Right forelimb (tissue), 1 donor: ENCODE data around the gene CREB1.
A peak's percentile ranks its signal among the peaks of the same experiment; 100 is the strongest.
"Not testable (repeated sequence)": the region's sequence is repeated elsewhere in the genome, so short reads cannot be mapped to it uniquely, and the experiment has no call there.

Experiments used
- DNase-seq: peaks from one replicate; pipeline ENCODE4 v3.0.0-alpha.2; 2018

CREB1 gene

DNA sequence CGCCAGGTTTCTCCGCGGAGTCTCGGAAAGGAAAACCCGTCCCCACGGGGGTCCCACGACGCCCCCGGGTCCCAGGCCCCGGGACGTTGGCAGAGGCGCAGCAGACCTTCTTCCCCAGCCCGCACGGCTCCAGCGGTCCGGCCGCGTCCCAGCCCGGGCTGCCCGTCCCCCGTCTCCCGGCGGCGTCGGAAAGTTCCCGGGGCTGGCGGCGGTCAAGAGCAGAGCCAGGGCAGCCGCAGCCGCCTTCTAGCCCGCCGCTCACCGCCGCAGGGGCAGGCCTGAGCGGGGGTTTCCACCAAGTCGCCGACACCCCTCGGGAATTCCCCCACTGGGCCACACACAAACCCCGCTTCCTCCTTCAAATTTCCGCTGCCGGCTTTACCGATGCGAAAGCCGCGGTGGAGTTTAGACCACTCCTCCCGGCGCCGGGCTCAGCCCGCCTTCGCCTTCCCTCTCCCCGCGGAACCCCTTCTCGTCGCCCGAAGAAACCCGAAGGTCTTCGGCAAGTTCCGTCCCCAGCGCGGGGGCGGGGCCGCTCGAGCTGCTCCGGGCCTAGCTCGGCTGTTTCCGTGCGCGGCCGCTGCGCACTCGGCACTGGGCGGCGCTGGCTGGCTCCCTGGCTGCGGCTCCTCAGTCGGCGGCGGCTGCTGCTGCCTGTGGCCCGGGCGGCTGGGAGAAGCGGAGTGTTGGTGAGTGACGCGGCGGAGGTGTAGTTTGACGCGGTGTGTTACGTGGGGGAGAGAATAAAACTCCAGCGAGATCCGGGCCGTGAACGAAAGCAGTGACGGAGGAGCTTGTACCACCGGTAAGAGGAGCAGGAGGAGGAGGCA lies at the start of gene CREB1:
TSS of gene CREB1 (plus strand) at position 633 of the 830 bp plus-strand sequence. CDS start 25,674 bp downstream, outside the sequence.
- DNase-seq, result peak; percentile 100

DNA sequence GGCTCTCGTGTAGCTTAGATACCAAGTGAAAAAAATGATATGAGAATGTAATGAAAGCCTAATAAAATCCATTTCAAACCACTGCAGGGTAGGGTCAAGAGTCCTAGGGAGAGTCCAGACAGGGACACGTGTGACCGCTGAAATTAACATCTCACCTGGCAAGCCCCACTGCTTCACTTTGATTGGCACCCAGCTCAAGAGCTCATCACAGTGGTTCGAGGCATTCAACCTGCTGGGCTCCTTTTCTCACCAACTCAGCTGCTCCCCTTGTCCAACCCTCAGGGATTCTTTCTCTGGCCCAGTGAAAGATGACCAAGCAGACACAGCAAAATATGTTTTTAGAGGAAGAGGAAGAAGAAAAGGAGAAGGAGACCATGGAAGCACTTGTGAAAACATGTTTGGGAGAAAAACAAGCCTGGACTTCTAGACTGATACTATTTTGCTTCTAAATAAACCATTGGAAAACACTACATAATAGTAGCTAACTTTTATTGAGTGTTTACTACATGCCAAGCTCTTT lies 49.2 kb upstream of the CREB1 start:
- no peak for DNase-seq

- no peak for DNase-seq
These were observed 47.8 kb upstream of the CREB1 start for GRCh38 chr2:207481924-207482323.

DNA sequence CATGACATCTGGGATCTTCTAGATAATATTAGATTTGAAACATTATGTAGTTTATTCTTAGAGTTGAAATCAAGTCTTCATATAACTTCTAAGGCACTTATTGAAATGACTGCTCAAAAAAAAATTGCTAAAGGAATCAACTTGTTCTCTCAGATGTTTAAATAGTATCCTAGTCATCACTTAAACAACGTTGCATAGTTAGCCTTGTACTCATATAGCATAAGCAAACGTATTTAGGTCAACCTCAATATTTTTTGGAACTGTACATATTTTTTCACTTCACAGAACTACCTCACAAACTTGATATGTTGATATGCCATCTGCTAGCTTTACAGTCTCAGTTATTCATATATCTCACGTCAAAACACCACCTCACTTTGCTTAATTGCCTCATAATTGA lies 47.1 kb upstream of the CREB1 start:
- DNase-seq, result no peak

- DNase-seq, result no peak
These were observed 46.7 kb upstream of the CREB1 start for GRCh38 chr2:207483066-207483465.

- no peak for DNase-seq
These were observed 46.3 kb upstream of the CREB1 start for GRCh38 chr2:207483477-207483876.

- DNase-seq, result no peak
These were observed 45.0 kb upstream of the CREB1 start for GRCh38 chr2:207484444-207485391.

DNA sequence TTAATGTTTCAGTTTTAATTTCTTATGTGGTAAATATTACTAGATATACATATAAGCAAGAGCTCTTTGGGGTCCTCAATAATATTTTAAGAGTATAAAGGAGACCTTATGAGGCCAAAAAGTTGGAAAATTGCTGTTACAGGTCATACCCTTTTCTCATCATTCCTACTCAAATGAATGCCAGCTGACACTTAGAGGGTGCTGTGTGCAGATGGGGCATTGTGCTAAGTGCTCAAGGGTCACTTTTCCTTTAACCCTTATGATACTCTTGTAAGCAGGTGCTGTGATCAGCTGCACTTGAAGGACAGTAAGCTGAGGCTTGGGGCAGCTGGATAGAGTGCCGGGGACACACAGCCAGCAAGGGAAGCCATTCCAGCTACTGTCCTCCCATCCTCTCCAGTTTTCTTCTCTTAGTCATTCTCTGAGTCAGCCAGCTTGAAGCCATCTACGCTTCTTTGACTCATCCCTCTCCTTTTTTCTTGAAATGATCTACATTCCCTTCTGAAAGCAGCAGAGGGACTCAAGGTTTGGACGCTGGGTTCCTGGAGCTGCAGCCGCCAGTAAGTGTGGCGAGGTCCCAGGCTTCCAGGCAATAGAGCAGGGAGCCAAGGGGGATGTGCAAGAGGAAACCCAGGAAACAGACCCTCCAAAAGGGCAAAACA lies 42.0 kb upstream of the CREB1 start:
- DNase-seq, result no peak

- no peak for DNase-seq
These were observed 40.5 kb upstream of the CREB1 start for GRCh38 chr2:207489251-207489650.

DNA sequence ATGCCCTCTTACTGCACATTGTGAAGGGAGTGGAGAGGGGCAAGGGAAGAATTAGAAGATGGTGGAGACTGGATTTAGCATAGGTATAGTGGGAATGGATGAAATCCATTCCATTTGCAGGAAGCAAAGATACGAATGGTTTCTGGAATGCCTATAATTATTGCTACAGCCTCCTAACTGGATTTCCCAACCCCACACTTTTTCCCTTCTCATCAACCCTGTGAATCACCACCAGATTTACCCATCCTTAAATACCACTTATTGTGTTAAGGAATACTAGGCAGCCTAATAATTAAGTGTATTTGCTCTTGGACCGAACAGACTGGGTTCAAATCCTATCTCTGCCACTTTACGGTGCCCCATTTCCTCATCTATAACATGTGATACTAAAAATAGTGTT lies 39.3 kb upstream of the CREB1 start:
- DNase-seq, result no peak

GRCh38 chr2:207491086-207491485 lies 38.7 kb upstream of the CREB1 start:
- no peak for DNase-seq

GRCh38 chr2:207491956-207492355 lies 37.8 kb upstream of the CREB1 start:
- no peak for DNase-seq

GRCh38 chr2:207492461-207492860 lies 37.3 kb upstream of the CREB1 start:
- no peak for DNase-seq

DNA sequence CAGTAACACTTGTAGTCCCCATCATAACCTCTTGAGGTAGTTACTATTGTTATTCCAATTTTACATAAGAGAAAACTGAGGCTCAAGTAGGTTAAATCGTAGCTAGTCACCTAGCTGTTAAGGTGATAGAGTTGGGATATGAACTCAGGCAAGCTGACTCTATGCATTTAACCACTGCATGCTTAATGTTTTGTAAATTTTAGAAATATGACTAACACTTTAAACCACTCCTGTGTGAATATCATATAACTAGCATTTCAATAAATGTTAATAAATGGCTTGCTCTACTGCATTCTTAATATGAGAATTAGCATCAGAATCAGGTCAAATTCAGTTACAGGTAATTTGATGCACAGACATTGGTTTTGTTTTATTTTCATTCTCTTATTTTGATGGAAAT lies 35.6 kb upstream of the CREB1 start:
- no peak for DNase-seq

DNA sequence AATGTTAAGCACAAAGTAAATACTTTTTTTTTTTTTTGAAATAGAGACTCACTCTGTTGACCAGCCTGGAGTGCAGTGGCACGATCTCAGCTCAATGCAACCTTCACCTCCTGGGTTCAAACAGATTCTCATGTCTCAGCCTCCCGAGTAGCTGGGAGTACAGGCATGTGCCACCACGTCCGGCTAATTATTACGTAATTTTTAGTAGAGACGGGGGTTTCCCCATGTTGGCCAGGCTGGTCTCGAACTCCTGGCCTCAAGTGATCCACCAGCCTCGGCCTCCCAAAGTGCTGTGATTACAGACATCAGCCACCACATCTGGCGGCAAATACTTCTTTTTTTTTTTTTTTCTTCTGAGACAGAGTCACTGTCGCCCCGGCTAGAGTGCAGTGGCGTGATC lies 32.8 kb upstream of the CREB1 start:
- DNase-seq, result not testable (repeated sequence)

DNA sequence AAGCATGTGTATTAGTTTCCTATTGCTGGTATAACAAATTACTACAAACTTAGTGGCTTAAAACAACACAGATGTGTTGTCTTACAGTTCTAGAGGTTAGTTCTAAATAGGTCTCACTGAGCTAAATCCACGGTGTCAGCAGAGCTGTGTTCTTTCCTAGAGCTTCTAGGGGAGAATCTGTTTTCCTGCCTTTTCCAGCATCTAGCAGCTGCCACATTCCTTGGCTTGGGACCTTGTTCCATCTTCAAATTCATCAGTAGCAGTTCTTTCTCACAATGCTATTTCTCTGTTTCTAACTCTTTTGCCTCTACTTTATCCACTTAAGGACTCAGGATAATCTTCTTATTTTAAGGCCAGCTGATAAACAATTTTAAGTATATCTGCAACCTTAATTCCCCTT lies 32.2 kb upstream of the CREB1 start:
- no peak for DNase-seq

DNA sequence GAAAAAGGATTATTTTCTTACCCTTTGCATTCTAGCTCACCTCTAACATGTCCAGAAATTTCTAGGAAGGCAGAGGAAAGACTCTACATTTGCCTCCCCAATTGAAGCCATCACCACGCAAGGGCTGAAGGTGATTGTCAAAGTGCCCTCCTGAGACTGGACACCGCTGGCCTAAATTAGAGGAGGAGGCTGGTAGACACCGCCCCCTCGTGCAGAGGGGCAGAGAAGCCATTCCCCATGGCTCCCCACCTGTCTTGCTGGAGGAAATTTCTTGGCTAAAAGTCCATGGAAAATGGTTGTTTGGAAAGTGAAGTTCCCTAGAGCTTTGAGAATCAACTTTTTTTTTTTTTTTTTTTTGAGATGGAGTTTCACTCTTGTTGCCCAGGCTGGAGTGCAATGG lies 31.3 kb upstream of the CREB1 start:
- DNase-seq, result no peak

GRCh38 chr2:207499114-207499513 lies 30.6 kb upstream of the CREB1 start:
- no peak for DNase-seq

- DNase-seq, result no peak
These were observed 27.8 kb upstream of the CREB1 start for GRCh38 chr2:207501802-207502576.

DNA sequence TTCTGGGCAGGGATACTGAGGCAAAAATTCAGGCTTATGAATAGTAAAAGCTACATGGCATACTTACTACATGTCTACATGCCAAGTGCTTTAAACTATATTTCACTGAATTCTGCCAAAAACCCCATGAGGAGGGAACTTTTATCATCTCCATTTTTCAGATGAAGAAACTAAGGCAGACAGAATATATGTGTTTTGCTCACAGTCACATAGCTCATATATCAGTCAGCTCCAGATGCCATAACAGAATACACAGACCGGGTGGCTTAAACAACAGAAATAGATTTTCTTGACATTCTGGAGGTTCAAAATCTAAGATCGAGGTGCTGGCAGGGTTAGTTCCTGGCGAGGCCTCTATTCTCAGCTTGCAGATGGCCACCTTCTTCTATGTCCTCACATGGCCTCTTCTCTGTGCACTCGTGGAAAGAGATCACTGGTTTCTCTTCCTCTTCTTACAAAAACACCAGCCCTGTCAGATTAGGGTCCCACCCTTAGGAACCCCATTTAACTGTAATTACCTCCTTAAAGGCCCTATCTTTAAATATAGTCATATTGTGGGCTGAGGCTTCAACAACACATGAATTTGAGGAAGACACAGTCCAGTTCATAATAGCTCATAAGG lies 27.1 kb upstream of the CREB1 start:
- DNase-seq, result no peak

DNA sequence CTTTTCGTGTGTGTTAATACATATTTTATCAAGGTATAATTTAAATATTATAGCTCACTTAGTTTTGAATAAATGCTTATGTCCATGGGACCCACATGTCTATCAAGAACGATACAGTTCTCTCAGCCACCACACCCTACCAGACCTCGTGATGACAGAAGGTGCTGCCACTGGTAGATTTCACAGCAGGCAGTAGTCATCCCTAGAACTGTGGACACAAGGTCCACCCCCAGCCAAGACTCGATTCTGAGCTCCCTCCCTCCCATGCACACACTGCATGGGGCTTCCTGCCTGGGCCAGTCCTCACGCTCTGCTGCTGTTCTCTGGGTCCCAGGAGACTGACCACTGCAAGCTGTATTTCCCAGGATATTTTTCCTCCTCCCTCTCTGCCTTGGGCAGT lies 26.5 kb upstream of the CREB1 start:
- DNase-seq, result no peak
